T-helper 1 cell (primary cell): Measurements from ENCODE around the gene FTSJ1.

Experiments
- DNase-seq, 5 donors: peaks; one replicate each; pipeline ENCODE4 v3.0.0-alpha.2; 2012 to 2020

Gene FTSJ1

DNA sequence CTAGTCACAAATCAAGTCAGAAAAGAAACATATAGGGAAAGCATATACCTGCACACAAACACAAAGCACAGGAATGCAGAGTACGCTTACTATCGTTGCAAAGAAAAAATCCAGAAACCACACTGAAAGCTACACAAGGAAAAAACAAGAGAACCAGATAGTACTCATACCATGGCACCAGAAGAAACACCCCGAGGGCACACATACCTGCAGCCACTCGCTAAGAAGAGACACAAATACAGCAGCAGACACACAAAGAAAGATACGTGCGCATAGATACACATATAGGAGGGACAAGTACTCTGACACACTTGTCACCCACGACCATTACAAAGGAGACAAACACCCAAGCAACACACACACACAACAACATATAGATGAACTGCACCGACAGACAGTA is 4.5 kb upstream of the FTSJ1 start:
- no peak for DNase-seq

DNA sequence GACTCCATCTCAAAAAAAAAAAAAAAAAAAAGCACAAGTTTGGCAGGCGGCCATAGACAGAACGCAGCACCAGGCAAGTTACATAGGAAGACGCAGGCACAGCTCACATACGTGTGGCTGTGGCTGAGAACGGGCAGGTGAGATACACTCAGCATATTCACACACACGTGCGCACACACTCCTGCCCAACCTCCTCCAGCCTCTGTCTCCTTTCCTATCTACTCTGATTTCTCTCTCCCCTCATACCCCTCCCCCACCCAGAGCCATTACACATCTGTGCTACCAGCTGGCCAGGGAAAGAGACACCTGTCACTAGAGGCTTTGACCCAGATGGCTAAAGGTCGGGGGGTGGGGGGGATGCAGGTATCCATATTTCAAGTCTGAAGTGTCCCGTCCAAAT is 3.8 kb upstream of the FTSJ1 start:
- no peak for DNase-seq

GRCh38 chrX:48472851-48473703 is 2.9 kb upstream of the FTSJ1 start:
- no peak for DNase-seq

DNA sequence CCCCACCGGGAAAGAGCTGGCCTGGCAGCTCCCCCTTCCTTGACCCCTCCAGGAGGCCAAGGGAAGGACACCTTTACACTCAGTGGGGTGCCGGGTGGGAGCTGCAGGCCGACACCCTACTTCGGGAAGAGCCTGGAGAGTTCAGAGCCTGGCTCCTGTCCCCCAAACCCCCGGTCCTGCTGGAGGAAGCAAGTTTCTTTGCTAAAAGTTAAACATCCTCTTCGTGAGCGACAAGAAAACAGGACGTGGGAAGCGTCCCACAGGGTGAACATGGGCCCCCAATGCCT is 2.4 kb upstream of the FTSJ1 start:
- DNase-seq, result no peak

- DNase-seq, result no peak
Measured at GRCh38 chrX:48474127-48474526, 1.9 kb upstream of the FTSJ1 start.

DNA sequence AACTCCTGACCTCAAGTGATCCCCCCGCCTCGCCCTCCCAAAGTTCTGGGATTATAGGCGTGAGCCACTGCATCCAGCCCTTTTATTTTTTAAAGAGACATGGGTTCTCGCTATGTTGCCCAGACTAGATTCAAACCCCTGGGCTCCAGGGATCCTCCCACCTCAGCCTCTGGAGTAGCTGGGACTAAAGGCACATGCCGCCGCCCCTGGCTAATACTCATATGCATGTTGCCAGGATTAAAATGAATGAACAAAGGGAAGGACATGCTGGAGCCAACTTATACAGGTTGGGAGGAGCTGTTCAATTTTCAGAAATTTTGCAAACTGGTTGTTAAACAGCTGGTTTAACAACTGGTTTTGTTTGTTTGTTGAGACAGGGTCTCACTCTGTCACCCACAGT is 1.4 kb upstream of the FTSJ1 start:
- no peak for DNase-seq

GRCh38 chrX:48475296-48475695 is 703 bp upstream of the FTSJ1 start:
- no peak for DNase-seq

DNA sequence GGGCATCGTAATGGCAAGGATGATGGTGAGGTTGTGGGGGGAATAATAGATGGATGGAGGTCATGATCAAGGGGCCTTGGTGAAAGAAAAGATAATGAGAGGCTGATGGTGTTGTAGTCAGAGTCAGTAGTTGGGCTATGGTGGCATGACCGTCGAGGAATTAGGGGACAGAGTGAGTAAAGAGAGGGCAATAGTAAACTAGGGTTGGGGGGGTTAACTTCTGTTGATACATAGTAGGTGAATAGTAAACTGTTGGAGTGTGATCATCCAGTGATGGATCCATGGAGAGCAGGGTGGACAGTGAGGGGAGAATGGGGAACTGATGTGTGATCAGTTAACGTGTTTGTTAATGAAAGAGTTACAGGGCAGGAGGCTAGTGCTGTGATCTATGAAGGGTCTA is 920 bp downstream of the FTSJ1 start:
- DNase-seq, result no peak

DNA sequence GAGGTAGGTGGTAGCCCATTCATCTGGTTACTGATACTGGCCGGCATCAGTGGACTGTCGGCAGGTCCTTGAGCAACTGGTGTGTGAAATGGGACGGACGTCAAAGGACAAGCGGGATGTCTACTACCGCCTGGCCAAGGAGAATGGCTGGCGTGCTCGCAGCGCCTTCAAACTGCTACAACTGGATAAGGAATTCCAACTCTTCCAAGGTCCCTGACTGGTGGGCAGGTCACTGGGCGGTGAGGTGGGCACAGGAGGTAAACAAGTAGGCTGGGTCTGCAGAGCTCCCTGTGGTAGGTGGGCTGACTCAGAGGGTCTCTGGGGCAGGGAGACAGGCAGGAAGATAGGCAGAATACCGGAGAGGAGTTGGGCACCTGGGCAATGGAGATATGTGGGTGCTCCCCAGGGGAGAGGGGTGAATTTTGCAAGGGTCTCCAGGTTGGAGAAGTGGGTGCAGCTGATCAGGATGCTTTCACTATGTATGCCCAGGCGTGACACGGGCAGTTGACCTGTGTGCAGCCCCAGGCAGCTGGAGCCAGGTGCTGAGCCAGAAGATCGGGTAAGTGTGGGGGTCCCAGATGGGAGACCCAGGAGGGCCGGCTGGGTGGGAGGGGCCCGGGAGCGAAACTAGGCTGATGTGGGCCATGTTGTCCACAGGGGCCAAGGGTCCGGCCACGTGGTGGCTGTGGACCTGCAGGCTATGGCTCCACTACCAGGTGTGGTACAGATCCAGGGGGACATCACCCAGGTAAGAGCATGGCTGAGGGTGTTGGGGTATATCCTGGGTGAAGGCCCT is 2.2 kb downstream of the FTSJ1 start:
- no peak for DNase-seq

GRCh38 chrX:48478806-48479205 is 2.8 kb downstream of the FTSJ1 start:
- no peak for DNase-seq

GRCh38 chrX:48480142-48480541 is 4.1 kb downstream of the FTSJ1 start:
- no peak for DNase-seq

GRCh38 chrX:48480583-48480982 is 4.6 kb downstream of the FTSJ1 start:
- DNase-seq, result no peak

- DNase-seq, result no peak
Measured at GRCh38 chrX:48482526-48482925, 6.5 kb downstream of the FTSJ1 start.

DNA sequence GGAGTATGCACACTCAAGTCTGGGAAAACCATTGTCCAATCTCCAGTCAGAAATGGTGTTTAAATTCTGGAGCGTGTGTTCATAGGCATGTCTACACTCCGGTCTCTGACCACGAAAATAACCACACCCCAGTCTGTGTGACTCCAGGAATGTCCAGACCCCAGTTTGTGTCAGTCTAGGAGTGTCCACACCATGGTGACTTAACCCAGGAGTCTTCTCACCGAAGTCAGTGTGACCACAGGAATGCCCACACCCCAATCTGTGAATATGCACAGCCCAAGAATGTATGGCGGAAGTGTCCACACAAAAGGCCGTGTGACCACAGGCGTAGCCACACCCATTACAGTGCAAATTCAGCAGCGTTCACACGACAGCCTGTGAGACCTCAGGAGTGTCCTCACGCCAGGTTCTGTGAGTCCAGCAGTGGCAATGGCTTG is 11.4 kb downstream of the FTSJ1 start:
- no peak for DNase-seq

- no peak for DNase-seq
Measured at GRCh38 chrX:48488034-48488433, 12.0 kb downstream of the FTSJ1 start.

GRCh38 chrX:48489296-48489695 is 13.3 kb downstream of the FTSJ1 start:
- no peak for DNase-seq

DNA sequence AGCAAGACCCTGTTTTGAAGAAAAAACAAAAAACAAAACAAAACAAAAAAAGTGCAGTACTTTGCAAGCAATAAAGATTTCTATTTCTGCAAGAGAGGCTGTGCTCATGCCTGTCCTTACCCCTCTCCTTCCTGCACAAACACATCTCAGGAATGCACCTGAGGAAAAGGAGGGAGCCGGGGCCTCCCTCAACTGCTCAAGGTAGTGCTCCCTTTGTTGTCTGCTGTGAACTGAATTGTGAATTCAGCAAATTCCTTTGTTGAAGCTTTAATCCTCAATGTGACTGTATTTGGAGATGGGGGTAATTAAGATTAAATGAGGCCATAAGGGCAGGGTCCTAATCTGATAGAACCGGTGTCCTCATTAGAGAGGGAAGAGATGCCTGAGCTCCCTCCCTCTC is 13.9 kb downstream of the FTSJ1 start:
- DNase-seq, result no peak

GRCh38 chrX:48490661-48491060 is 14.7 kb downstream of the FTSJ1 start:
- no peak for DNase-seq

GRCh38 chrX:48491809-48492208 is 15.8 kb downstream of the FTSJ1 start:
- no peak for DNase-seq

- DNase-seq, result no peak
Measured at GRCh38 chrX:48492293-48492910, 16.4 kb downstream of the FTSJ1 start.

DNA sequence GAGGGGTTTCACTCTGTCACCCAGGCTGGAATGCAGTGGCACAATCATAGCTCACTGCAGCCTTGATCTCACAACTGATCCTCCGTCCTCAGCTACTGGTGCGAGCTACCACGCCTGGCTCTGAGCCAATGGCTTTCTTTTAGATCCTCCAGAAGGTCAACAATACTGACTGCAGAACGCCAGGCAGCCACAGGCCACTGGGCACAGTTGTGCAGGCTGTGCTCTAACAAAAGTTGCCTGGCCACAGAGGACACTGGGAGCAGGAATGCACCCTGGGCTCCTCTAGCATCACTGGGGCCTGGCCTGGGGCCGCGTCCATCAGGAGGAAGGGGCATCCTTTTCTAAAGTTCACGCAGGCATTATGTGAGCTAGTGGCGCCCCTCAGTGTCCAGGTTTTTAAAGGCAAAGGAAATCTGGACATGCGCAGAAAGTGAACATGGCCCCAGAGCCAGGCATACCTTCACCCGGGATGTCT is 17.9 kb downstream of the FTSJ1 start:
- DNase-seq, result no peak

DNA sequence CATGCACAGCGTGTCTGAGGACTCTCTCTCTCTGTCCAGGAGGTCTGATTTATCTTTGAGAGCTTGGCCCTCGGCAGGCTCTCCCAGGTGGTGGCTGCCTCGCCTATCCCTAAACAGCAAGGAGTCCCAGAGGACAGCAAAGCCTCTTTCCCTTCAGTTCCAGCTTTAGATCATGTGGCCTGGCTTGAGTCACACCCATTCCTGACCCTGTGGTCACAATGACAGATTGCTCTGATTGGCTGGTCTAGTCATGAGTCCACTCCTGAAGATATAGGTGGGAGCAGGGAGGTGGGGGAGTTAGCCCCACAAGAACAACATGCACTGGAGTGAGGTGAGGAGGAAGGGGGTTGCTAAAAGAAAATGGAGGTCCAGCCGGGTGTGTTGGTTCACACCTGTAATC is 20.7 kb downstream of the FTSJ1 start:
- DNase-seq, result no peak

DNA sequence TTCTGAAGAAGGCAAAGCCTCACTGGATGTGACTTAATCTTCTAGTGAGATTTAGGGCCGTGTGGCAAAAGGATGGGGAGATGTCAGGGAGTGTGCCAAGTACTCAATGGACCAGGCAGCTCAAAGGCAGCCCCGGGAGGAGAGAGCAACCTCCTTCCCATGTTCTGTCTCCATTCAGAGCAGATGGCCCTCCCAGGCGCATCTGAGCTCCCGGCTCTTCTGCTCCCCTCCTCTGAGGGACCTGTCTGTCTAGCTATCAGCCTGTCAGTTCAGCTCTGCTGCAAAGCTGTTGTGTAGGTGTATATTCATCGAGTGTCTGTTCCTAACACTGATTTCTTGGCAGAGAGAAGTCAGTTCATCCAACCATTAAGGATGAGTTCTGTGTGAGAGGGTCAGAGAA is 21.9 kb downstream of the FTSJ1 start:
- DNase-seq, result no peak

DNA sequence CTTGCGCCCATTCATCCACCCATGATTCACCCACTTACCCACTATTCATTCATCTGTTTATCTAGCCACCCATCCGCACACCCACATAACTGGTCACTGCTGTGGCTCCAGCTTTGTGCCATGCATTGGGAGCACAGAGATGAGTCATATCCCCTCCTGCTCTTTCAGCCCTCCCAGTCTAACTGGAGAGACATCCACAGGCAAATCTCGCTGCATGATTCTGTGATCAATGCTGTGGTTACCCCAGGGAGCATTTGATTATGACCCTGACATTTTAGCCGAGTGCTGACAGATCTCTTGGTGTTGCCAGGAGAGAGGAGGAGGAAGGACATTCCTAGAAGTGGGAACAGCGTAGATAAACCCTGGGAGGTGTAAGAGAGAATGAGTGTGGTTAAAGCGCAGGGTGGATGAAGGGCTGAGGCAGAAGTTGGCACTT is 22.4 kb downstream of the FTSJ1 start:
- DNase-seq, result no peak
